GM21515 (cell line): ENCODE results near the gene DAGLA.

Experiments used
- ATAC-seq: cut with Tn5 transposase; IDR thresholded peaks from one replicate; pipeline ENCODE4 v1.9.1; 2021; ENCODE audit not compliant: unreplicated experiment

Gene DAGLA

GRCh38 chr11:61709110-61709509 is 28.9 kb downstream of the DAGLA start:
- no peak for ATAC-seq

GRCh38 chr11:61709572-61709971 is 29.4 kb downstream of the DAGLA start:
- no peak for ATAC-seq

GRCh38 chr11:61710019-61710418 is 29.8 kb downstream of the DAGLA start:
- ATAC-seq, result no peak

GRCh38 chr11:61711037-61711436 is 30.8 kb downstream of the DAGLA start:
- ATAC-seq, result no peak

GRCh38 chr11:61711498-61711897 is 31.3 kb downstream of the DAGLA start:
- no peak for ATAC-seq

- ATAC-seq, result no peak
Observed at GRCh38 chr11:61712314-61712713, 32.1 kb downstream of the DAGLA start.

- no peak for ATAC-seq
Observed at GRCh38 chr11:61712846-61713245, 32.7 kb downstream of the DAGLA start.

GRCh38 chr11:61713464-61713863 is 33.3 kb downstream of the DAGLA start:
- ATAC-seq, result no peak

- ATAC-seq, result no peak
Observed at GRCh38 chr11:61713906-61714305, 33.7 kb downstream of the DAGLA start.

- ATAC-seq, result no peak
Observed at GRCh38 chr11:61714316-61714715, 34.1 kb downstream of the DAGLA start.

GRCh38 chr11:61714916-61715315 is 34.7 kb downstream of the DAGLA start:
- no peak for ATAC-seq

- no peak for ATAC-seq
Observed at GRCh38 chr11:61715867-61716266, 35.7 kb downstream of the DAGLA start.

- no peak for ATAC-seq
Observed at GRCh38 chr11:61716478-61717285, 36.5 kb downstream of the DAGLA start.

- no peak for ATAC-seq
Observed at GRCh38 chr11:61717286-61718033, 37.3 kb downstream of the DAGLA start.

GRCh38 chr11:61718046-61718531 is 37.9 kb downstream of the DAGLA start:
- ATAC-seq, result no peak

GRCh38 chr11:61718621-61719302 is 38.6 kb downstream of the DAGLA start:
- ATAC-seq, result no peak

GRCh38 chr11:61719978-61720377 is 39.8 kb downstream of the DAGLA start:
- no peak for ATAC-seq

- no peak for ATAC-seq
Observed at GRCh38 chr11:61720597-61720996, 40.4 kb downstream of the DAGLA start.

GRCh38 chr11:61724437-61724836 is 44.2 kb downstream of the DAGLA start:
- no peak for ATAC-seq

- no peak for ATAC-seq
Observed at GRCh38 chr11:61725781-61726231, 45.6 kb downstream of the DAGLA start.

GRCh38 chr11:61726775-61727174 is 46.6 kb downstream of the DAGLA start:
- ATAC-seq, result no peak
